PC-3 (cell line): ENCODE results near the gene TTC7B. TPM values are rescaled to one million over a fixed set of nuclear protein-coding genes. Genes with fewer than 3 reads are reported as not detected.

Experiments
- ATAC-seq: fragments of 200-7000 bp; cut with Tn5 transposase; 2 replicates; pipeline ENCODE4 v1.9.1; 2020; ENCODE audit warnings: mild to moderate bottlenecking, moderate library complexity
- BruUV-seq: library from RNA; stranded (reverse); fragments of 400-500 nt; replicated peaks from 2 replicates; lab custom pipeline; 2021; lab: Mats Ljungman, UMichigan
- CTCF ChIA-PET: fragments of 300-600 bp; sonication (Branson Sonifier 250); formaldehyde crosslinking; loops from one replicate; lab custom pipeline; 2022; ENCODE audit warnings: antibody characterized with exemption; lab: Charles Lee
- POLR2A ChIA-PET: fragments of 300-600 bp; sonication (Branson Sonifier 250); formaldehyde crosslinking; loops from one replicate; lab custom pipeline; 2022; ENCODE audit warnings: antibody characterized with exemption; ENCODE audit not compliant: unreplicated experiment; lab: Charles Lee
- DNase-seq: peaks from one replicate; pipeline ENCODE4 v3.0.0-alpha.2; 2015
- H2AFZ ChIP-seq: fragments of 300-600 bp; sonication (generic); 2 replicates; pipeline ENCODE4 v1.6.0; 2016; ENCODE audit warnings: antibody characterized with exemption, low read length
- H3F3A ChIP-seq: fragments of 300-600 bp; sonication (generic); one replicate; pipeline ENCODE4 v1.6.0; 2017; ENCODE audit warnings: antibody characterized with exemption, low read length, control low read depth, mild to moderate bottlenecking; ENCODE audit not compliant: unreplicated experiment
- H3K27ac ChIP-seq: fragments of 300-600 bp; sonication (generic); 2 replicates; pipeline ENCODE4 v1.5.1; 2016; ENCODE audit warnings: mild to moderate bottlenecking, low read length
- H3K27me3 ChIP-seq: fragments of 300-600 bp; sonication (generic); 2 replicates; pipeline ENCODE4 v1.6.1; 2016; ENCODE audit warnings: low read length, mixed read lengths
- H3K36me3 ChIP-seq: fragments of 300-600 bp; sonication (generic); 2 replicates; pipeline ENCODE4 v1.6.1; 2016; ENCODE audit warnings: low read depth, mixed run types, low read length, mixed read lengths
- H3K4me1 ChIP-seq: fragments of 300-600 bp; sonication (generic); 2 replicates; pipeline ENCODE4 v1.5.1; 2016; ENCODE audit warnings: low read length; ENCODE audit not compliant: insufficient read depth
- H3K4me2 ChIP-seq: fragments of 300-600 bp; sonication (generic); 2 replicates; pipeline ENCODE4 v1.6.0; 2016; ENCODE audit warnings: low read length
- H3K4me3 ChIP-seq: fragments of 300-600 bp; sonication (generic); 2 replicates; pipeline ENCODE4 v1.5.1; 2016; ENCODE audit warnings: mild to moderate bottlenecking, low read length, mixed read lengths
- H3K79me2 ChIP-seq: fragments of 300-600 bp; sonication (generic); 2 replicates; pipeline ENCODE4 v1.6.1; 2017; ENCODE audit warnings: low read length, mixed read lengths
- H3K9ac ChIP-seq: fragments of 300-600 bp; sonication (generic); 2 replicates; pipeline ENCODE4 v1.6.0; 2016; ENCODE audit warnings: mild to moderate bottlenecking, low read length
- H3K9me2 ChIP-seq: fragments of 300-600 bp; sonication (generic); replicated peaks from 2 replicates; pipeline ENCODE4 v1.6.1; 2016; ENCODE audit warnings: mixed run types, low read length, mixed read lengths
- H3K9me3 ChIP-seq: fragments of 300-600 bp; sonication (generic); 2 replicates; pipeline ENCODE4 v1.6.1; 2016; ENCODE audit warnings: low read length, mixed read lengths
- H4K20me1 ChIP-seq: fragments of 300-600 bp; sonication (generic); 2 replicates; pipeline ENCODE4 v1.6.1; 2016; ENCODE audit warnings: low read length, mixed read lengths
- EZH2 ChIP-seq: fragments of 300-600 bp; sonication (generic); IDR thresholded peaks from one replicate; pipeline ENCODE4 v1.6.1; 2017; ENCODE audit warnings: antibody characterized with exemption, mild to moderate bottlenecking, low read length; ENCODE audit not compliant: unreplicated experiment
- EZH2phosphoT487 ChIP-seq: fragments of 300-600 bp; sonication (generic); IDR thresholded peaks from 2 replicates; pipeline ENCODE4 v1.6.1; 2018; ENCODE audit warnings: mild to moderate bottlenecking, antibody characterized with exemption, low read length, borderline replicate concordance
- intact Hi-C: fragments of 100-400 bp; cut with micrococcal nuclease; formaldehyde crosslinking; loops from 2 replicates; pipeline ENCODE4 v1.9.0; 2023
- total RNA-seq: library from RNA; depleted of rRNA; stranded (reverse); fragments of >200 nt; gene quantifications from 2 replicates; pipeline ENCODE4 v1.2.3, GENCODE V29; 2014
- TF ChIP-seq, protein P1 (sequence below): fragments of 300-600 bp; sonication (generic); conservative IDR thresholded peaks from 2 replicates; pipeline ENCODE4 v1.5.1; 2017; ENCODE audit warnings: antibody characterized with exemption, low read depth, mild to moderate bottlenecking, low read length

Gene TTC7B
- total RNA-seq, 1 experiment from 2014 or later, result 45.6 TPM

DNA sequence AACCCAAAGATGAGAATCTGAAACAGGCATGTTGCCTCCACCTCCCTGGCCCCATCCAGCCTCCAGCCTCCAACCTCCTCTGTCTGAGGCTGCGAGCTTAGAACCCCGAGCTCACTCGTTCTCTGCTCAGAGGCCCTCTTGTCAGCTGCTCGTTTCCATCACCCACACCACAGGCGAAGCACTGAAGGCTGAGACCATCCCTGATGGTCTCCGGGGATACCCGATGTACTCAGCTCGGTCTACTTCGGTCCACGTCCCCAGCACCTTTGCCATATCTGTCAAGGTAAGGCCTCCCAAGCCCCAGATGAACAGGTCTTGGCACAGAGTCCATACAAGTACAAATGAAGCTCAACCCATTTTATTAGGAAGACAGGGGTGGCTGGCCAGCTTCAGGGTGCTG is 72.4 kb downstream of the TTC7B start:
- POLR2A ChIA-PET, result interaction anchor here (0.5 to 0.7 kb wide), 2 partner anchors 17 to 427 kb away, joined by 3 to 4 read pairs; no protein-coding TSS in a partner anchor
- TF ChIP-seq EZH2phosphoT487 (no peak), EZH2 (no peak)
- TF ChIP-seq, protein P1, sequence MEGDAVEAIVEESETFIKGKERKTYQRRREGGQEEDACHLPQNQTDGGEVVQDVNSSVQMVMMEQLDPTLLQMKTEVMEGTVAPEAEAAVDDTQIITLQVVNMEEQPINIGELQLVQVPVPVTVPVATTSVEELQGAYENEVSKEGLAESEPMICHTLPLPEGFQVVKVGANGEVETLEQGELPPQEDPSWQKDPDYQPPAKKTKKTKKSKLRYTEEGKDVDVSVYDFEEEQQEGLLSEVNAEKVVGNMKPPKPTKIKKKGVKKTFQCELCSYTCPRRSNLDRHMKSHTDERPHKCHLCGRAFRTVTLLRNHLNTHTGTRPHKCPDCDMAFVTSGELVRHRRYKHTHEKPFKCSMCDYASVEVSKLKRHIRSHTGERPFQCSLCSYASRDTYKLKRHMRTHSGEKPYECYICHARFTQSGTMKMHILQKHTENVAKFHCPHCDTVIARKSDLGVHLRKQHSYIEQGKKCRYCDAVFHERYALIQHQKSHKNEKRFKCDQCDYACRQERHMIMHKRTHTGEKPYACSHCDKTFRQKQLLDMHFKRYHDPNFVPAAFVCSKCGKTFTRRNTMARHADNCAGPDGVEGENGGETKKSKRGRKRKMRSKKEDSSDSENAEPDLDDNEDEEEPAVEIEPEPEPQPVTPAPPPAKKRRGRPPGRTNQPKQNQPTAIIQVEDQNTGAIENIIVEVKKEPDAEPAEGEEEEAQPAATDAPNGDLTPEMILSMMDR, result no peak
- H3K79me2 ChIP-seq, result no peaks in the 10 kb centered on the region
- CTCF ChIA-PET, result interaction anchor here (0.6 kb wide), 1 partner anchor 136 kb away, joined by 3 read pairs; no protein-coding TSS in a partner anchor
- H4K20me1 ChIP-seq, result no peaks in the 10 kb centered on the region
- ATAC-seq (no peak), DNase-seq (no peak)
- no peak overlapping the region for H3K9ac ChIP-seq
- H3K9me3 ChIP-seq, result no peaks in the 10 kb centered on the region
- no TSS peak for BruUV-seq
- H3K36me3 ChIP-seq, result no peaks in the 10 kb centered on the region
- H3K9me2 ChIP-seq, result no peaks in the 10 kb centered on the region
- H3K4me2 ChIP-seq, result no peak overlapping the region
- H3K27ac ChIP-seq, result no peak overlapping the region
- H3F3A ChIP-seq, result no peaks in the 10 kb centered on the region
- no peaks in the 10 kb centered on the region for H3K4me1 ChIP-seq
- H3K4me3 ChIP-seq, result no peak overlapping the region
- H3K27me3 ChIP-seq, result no peaks in the 10 kb centered on the region
- intact Hi-C loops, result no loop called here
- H2AFZ ChIP-seq, result no peak overlapping the region

DNA sequence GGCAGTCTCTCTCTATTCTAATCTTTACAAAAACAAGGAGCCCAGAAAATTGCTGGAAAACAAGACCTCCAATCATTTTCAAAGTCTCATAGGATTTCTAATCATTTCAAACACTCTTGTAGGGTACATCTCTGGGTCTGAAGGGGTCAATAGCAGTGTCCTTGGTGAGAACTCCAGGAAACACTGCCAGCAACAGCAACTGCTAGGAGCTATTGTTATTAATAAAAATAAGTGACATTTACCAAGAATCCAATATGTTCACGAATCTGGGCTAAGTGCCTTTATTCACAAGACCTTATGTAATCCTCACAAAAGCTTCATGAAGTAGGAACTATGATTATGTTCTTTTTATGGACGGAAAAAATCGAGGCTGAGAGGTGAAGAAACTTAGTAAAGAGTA is 72.8 kb downstream of the TTC7B start:
- Histone ChIP-seq H3K27me3 (no peaks in the 10 kb centered on the region), H3K4me3 (no peak overlapping the region), H3F3A (no peaks in the 10 kb centered on the region), H3K9me3 (no peaks in the 10 kb centered on the region), H3K36me3 (no peaks in the 10 kb centered on the region), H3K27ac (no peak overlapping the region), H3K79me2 (no peaks in the 10 kb centered on the region), H3K4me2 (no peak overlapping the region), H4K20me1 (no peaks in the 10 kb centered on the region), H3K9ac (no peak overlapping the region), H2AFZ (no peak overlapping the region), H3K9me2 (no peaks in the 10 kb centered on the region), H3K4me1 (no peaks in the 10 kb centered on the region)
- DNase-seq, result no peak
- ChIA-PET POLR2A (interaction anchor here (0.5 to 0.7 kb wide), 2 partner anchors 17 to 426 kb away, joined by 3 to 4 read pairs; no protein-coding TSS in a partner anchor), CTCF (interaction anchor here (0.6 kb wide), 1 partner anchor 135 kb away, joined by 3 read pairs; no protein-coding TSS in a partner anchor)
- no TSS peak for BruUV-seq
- ATAC-seq, result no peak
- intact Hi-C loops, result no loop called here
- TF ChIP-seq, protein P1, result no peak
- TF ChIP-seq EZH2phosphoT487 (no peak), EZH2 (no peak)

DNA sequence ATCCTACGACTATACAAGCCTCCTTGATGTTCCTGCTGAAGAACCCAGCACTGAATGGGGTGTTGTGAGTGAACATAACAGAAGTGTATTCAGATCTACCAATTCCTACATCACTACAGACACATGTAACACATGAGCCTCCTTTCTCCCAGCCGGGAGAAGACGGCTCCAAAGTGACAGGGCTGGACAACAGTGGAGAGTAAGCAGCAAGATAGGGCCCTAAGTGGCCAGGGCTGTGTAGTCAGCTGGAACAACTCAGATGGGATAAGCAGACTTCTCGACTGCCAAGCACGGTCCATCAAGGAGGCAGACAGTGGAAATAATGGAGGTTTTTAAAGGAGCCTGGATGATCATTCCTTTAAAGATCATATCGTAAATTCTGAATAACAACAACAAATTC is 73.5 kb downstream of the TTC7B start:
- Histone ChIP-seq H4K20me1 (no peaks in the 10 kb centered on the region), H3K27me3 (no peaks in the 10 kb centered on the region), H3K9ac (no peak overlapping the region), H3K27ac (no peak overlapping the region), H2AFZ (no peak overlapping the region), H3K4me3 (no peak overlapping the region), H3K4me1 (no peaks in the 10 kb centered on the region), H3K4me2 (no peak overlapping the region), H3F3A (no peaks in the 10 kb centered on the region), H3K36me3 (no peaks in the 10 kb centered on the region), H3K9me2 (no peaks in the 10 kb centered on the region), H3K79me2 (no peaks in the 10 kb centered on the region), H3K9me3 (no peaks in the 10 kb centered on the region)
- no TSS peak for BruUV-seq
- ATAC-seq (no peak), DNase-seq (no peak)
- TF ChIP-seq, protein P1, result no peak
- TF ChIP-seq EZH2phosphoT487 (no peak), EZH2 (no peak)
- POLR2A ChIA-PET, result no interaction called here
- intact Hi-C loops, result no loop called here
- CTCF ChIA-PET, result no interaction called here
